NCI-H146 treated with DMSO at 0.1 percent for 48 hours (cell line): Measurements from ENCODE around the gene NGF.

Experiments used
- DNase-seq: peaks from one replicate; lab custom pipeline; 2025; ENCODE audit not compliant: unreplicated experiment; lab: John Stamatoyannopoulos, UW

Gene NGF

GRCh38 chr1:115283681-115284146 lies 54.3 kb downstream of the NGF start:
- no peak for DNase-seq

GRCh38 chr1:115283249-115283648 lies 54.8 kb downstream of the NGF start:
- DNase-seq = no peak

GRCh38 chr1:115282807-115283208 lies 55.2 kb downstream of the NGF start:
- no peak for DNase-seq

GRCh38 chr1:115281143-115281542 lies 56.9 kb downstream of the NGF start:
- no peak for DNase-seq

GRCh38 chr1:115280064-115280463 lies 58.0 kb downstream of the NGF start:
- DNase-seq = no peak

GRCh38 chr1:115278211-115278610 lies 59.8 kb downstream of the NGF start:
- no peak for DNase-seq

- DNase-seq = no peak
Measured at GRCh38 chr1:115277276-115277675, 60.8 kb downstream of the NGF start.

- peak; percentile 12 for DNase-seq
Measured at GRCh38 chr1:115275216-115275615, 62.8 kb downstream of the NGF start.

GRCh38 chr1:115274467-115274866 lies 63.6 kb downstream of the NGF start:
- DNase-seq = no peak

- no peak for DNase-seq
Measured at GRCh38 chr1:115266729-115267421, 71.2 kb downstream of the NGF start.

GRCh38 chr1:115265099-115265498 lies 73.0 kb downstream of the NGF start:
- DNase-seq = no peak

- no peak for DNase-seq
Measured at GRCh38 chr1:115262886-115263285, 75.2 kb downstream of the NGF start.

- DNase-seq = no peak
Measured at GRCh38 chr1:115261496-115261895, 76.6 kb downstream of the NGF start.

- DNase-seq = no peak
Measured at GRCh38 chr1:115258302-115258866, 79.7 kb downstream of the NGF start.

GRCh38 chr1:115257591-115257990 lies 80.5 kb downstream of the NGF start:
- DNase-seq = no peak

- no peak for DNase-seq
Measured at GRCh38 chr1:115255154-115255553, 82.9 kb downstream of the NGF start.

- DNase-seq = no peak
Measured at GRCh38 chr1:115252585-115252984, 85.5 kb downstream of the NGF start.

GRCh38 chr1:115251856-115252255 lies 86.2 kb downstream of the NGF start:
- DNase-seq = no peak

- DNase-seq = no peak
Measured at GRCh38 chr1:115251340-115251748, 86.7 kb downstream of the NGF start.

- DNase-seq = no peak
Measured at GRCh38 chr1:115246526-115246925, 91.5 kb downstream of the NGF start.

- DNase-seq = no peak
Measured at GRCh38 chr1:115245227-115245626, 92.8 kb downstream of the NGF start.

- no peak for DNase-seq
Measured at GRCh38 chr1:115242543-115242942, 95.5 kb downstream of the NGF start.

- no peak for DNase-seq
Measured at GRCh38 chr1:115241309-115241708, 96.7 kb downstream of the NGF start.
